ENCODE measurements around the gene PCYOX1L.

Gene PCYOX1L

DNA sequence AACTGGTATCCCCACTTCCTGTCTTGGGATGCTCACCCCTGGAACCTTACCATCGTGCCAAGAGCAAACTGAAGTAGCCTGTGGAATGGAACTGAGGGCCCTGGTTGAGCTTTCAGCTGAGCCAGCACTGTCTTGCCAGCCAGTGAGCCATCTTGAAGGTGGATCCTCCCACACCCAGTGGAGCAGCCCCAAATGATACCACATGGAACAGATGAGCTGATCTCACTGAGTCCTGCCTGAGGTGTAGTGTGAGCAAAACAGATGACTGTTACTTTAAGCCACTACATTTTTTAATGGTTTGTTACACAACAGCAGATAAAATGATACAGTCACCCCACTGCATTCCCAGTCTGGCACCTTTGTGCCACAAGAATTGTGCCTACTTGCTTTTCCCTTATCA, 2.2 kb upstream of the PCYOX1L start:
- TF ChIP-seq, protein P1, sequence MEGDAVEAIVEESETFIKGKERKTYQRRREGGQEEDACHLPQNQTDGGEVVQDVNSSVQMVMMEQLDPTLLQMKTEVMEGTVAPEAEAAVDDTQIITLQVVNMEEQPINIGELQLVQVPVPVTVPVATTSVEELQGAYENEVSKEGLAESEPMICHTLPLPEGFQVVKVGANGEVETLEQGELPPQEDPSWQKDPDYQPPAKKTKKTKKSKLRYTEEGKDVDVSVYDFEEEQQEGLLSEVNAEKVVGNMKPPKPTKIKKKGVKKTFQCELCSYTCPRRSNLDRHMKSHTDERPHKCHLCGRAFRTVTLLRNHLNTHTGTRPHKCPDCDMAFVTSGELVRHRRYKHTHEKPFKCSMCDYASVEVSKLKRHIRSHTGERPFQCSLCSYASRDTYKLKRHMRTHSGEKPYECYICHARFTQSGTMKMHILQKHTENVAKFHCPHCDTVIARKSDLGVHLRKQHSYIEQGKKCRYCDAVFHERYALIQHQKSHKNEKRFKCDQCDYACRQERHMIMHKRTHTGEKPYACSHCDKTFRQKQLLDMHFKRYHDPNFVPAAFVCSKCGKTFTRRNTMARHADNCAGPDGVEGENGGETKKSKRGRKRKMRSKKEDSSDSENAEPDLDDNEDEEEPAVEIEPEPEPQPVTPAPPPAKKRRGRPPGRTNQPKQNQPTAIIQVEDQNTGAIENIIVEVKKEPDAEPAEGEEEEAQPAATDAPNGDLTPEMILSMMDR (IDR thresholded peaks at IDR 0.05; ENCODE audit: extremely low read depth, insufficient read depth, missing control alignments) = no peak
- no peak for DNase-seq (ENCODE audit: low spot score)
- in situ Hi-C loops (cut with MboI; ENCODE audit: low pct_unique_long_range_greater_than_20kb, low sequenced_read_pairs, unreplicated experiment) = no loop called here

DNA sequence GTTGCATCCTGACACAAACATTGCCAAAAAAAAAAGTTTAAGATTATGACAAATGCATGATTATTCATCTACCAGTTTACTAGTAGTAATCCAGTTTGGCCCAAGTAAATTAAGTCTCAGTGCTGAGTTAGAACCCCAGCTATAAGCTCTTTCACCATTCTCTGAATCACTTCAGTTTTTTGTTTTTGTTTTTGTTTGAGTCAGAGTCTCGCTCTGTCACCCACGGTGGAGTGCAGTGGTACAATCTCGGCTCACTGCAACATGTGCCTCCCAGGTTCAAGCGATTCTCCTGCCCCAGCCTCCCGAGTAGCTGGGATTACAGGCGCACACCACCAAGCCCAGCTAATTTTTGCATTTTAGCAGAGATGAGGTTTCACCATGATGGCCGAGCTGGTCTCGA, 1.5 kb upstream of the PCYOX1L start:
- TF ChIP-seq, protein P1 (IDR thresholded peaks at IDR 0.05; ENCODE audit: extremely low read depth, insufficient read depth, missing control alignments) = no peak
- in situ Hi-C loops (cut with MboI; ENCODE audit: low pct_unique_long_range_greater_than_20kb, low sequenced_read_pairs, unreplicated experiment) = no loop called here
- no peak for DNase-seq (ENCODE audit: low spot score)

DNA sequence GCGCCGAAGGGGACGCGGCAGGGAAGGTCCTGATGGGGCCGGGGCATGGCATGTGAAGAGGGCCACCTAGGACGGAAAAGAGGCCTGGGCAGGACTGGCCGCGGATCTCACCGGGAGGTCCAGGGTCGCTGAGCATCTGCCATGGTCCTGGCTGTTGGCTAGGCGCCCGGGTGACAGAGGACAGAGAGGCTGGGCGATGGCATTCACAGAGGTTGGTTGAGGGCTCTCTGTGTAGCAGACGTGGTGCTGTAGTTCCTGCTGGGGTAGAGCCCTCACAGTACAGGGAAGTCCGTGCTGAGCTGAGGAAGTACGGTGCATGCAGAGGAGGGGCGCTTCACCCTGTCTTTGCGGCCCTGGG, 427 bp downstream of the PCYOX1L start:
- no peak for DNase-seq (ENCODE audit: low spot score)
- TF ChIP-seq, protein P1 (IDR thresholded peaks at IDR 0.05; ENCODE audit: extremely low read depth, insufficient read depth, missing control alignments) = no peak
- in situ Hi-C loops (cut with MboI; ENCODE audit: low pct_unique_long_range_greater_than_20kb, low sequenced_read_pairs, unreplicated experiment) = no loop called here

DNA sequence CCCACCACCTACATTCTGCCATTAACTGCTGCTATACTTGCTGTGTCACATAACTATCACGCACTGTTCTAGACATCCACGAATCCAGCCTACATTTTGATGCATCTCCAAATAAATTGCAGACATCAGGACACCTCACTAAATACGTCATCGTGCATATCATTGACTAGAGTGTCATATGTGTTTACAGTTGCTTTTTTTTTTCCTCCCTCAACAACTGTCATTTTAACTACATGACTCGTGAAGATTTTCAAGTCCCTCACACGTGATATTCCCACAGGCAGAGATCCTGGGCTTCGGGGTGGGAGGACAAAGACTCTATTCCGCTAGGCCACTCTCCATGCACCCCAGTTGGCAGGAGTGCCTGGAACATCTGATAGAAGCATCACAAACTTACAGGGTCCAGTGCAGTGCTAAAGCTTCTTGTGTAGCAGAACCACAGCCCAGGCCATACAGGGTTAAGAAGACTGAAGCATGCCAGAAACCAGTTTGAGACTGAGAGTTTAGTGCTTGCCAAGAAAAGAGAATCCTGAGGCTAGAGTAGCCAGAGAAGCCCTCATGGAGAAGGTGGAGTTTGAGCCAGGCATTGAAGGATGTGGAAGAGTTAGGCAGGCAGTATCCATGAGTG, 1.1 kb downstream of the PCYOX1L start:
- in situ Hi-C loops (cut with MboI; ENCODE audit: low pct_unique_long_range_greater_than_20kb, low sequenced_read_pairs, unreplicated experiment) = no loop called here
- DNase-seq (ENCODE audit: low spot score) = no peak
- TF ChIP-seq, protein P1 (IDR thresholded peaks at IDR 0.05; ENCODE audit: extremely low read depth, insufficient read depth, missing control alignments) = no peak

DNA sequence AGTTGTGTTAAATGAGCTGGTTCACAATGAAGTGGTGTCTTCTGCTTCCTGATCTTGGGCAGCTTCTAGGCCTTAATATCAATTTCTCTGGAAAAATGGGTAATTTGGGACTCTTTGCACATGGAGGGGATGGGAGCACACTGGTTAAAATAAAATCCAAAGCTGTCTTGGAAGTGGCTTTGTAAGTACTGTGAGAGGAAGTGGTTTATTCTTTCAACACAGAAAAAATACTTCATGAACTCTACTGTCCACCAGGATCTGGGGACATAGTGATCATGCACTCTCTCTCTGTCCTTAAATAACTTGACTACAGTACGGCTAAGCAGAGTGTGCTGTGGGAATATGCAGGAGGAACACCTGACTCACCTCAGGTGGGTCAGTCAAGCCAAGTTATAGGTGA, 2.4 kb downstream of the PCYOX1L start:
- DNase-seq (ENCODE audit: low spot score) = no peak
- in situ Hi-C loops (cut with MboI; ENCODE audit: low pct_unique_long_range_greater_than_20kb, low sequenced_read_pairs, unreplicated experiment) = no loop called here
- TF ChIP-seq, protein P1 (IDR thresholded peaks at IDR 0.05; ENCODE audit: extremely low read depth, insufficient read depth, missing control alignments) = no peak

DNA sequence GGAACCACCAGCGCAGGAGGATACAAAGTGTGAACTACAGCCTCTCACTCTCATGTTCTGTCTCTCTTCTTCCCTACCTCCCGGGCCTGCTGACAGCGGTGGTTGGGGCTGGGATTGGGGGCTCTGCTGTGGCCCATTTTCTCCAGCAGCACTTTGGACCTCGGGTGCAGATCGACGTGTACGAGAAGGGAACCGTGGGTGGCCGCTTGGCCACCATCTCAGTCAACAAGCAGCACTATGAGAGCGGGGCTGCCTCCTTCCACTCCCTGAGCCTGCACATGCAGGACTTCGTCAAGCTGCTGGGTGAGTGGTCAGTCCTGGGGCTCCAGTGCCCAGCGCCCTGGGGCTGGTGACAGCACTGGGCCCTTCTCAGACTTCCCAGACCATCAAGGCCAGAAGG, 4.7 kb downstream of the PCYOX1L start:
- in situ Hi-C loops (cut with MboI; ENCODE audit: low pct_unique_long_range_greater_than_20kb, low sequenced_read_pairs, unreplicated experiment) = no loop called here
- TF ChIP-seq, protein P1 (IDR thresholded peaks at IDR 0.05; ENCODE audit: extremely low read depth, insufficient read depth, missing control alignments) = no peak

DNA sequence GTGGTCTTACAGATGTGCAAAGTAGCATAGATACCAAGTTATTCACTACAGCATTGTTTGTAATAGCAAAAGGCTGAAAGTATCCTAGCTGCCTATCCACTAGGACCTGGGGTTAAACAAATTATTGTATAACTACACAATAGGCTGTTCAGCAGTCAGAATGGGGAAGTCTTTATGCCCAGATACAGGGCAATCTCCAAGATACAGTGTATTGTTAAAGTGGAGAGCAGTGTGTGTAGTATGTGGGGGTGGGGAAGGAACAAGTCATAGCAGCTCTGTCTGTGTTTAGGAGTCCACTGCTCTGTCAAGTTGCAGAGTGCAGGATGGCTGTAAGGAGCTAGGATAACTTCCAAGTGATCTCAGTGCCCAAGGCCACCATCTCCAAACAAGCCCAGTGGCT, 5.5 kb downstream of the PCYOX1L start:
- in situ Hi-C loops (cut with MboI; ENCODE audit: low pct_unique_long_range_greater_than_20kb, low sequenced_read_pairs, unreplicated experiment) = no loop called here
- no peak for DNase-seq (ENCODE audit: low spot score)
- TF ChIP-seq, protein P1 (IDR thresholded peaks at IDR 0.05; ENCODE audit: extremely low read depth, insufficient read depth, missing control alignments) = no peak

More for the DNA sequence above, 4.7 kb downstream of the PCYOX1L start:
- DNase-seq (ENCODE audit: low spot score) = no peak
